HPDE6-E6E7 (cell line): ENCODE results near the gene ARHGAP36.

Experiments used
- DNase-seq: peaks from one replicate; pipeline ENCODE4 v3.0.0; 2011; ENCODE audit warnings: missing footprints; ENCODE audit errors: extremely low spot score

ARHGAP36 gene

GRCh38 chrX:131058136-131058868 is at the start of gene ARHGAP36:
Gene ARHGAP36, plus strand, starts transcription at chrX:131058346. Its CDS starts 23,320 bp downstream, at chrX:131081666.
- DNase-seq, result no peak

- no peak for DNase-seq
Measured at GRCh38 chrX:131010186-131010585, 48.0 kb upstream of the ARHGAP36 start.

- DNase-seq, result no peak
Measured at GRCh38 chrX:131025336-131025735, 32.8 kb upstream of the ARHGAP36 start.

GRCh38 chrX:131032354-131033230 is 25.6 kb upstream of the ARHGAP36 start:
- no peak for DNase-seq

GRCh38 chrX:131034063-131034462 is 24.1 kb upstream of the ARHGAP36 start:
- no peak for DNase-seq

GRCh38 chrX:131040781-131041180 is 17.4 kb upstream of the ARHGAP36 start:
- DNase-seq, result no peak

GRCh38 chrX:131041667-131042066 is 16.5 kb upstream of the ARHGAP36 start:
- DNase-seq, result no peak

- no peak for DNase-seq
Measured at GRCh38 chrX:131045726-131046125, 12.4 kb upstream of the ARHGAP36 start.

- no peak for DNase-seq
Measured at GRCh38 chrX:131046596-131046995, 11.6 kb upstream of the ARHGAP36 start.

- no peak for DNase-seq
Measured at GRCh38 chrX:131047180-131047579, 11.0 kb upstream of the ARHGAP36 start.

GRCh38 chrX:131053076-131053475 is 5.1 kb upstream of the ARHGAP36 start:
- DNase-seq, result no peak

- DNase-seq, result no peak
Measured at GRCh38 chrX:131054906-131055305, 3.2 kb upstream of the ARHGAP36 start.

GRCh38 chrX:131057706-131058105 is 440 bp upstream of the ARHGAP36 start:
- DNase-seq, result no peak

GRCh38 chrX:131059246-131059645 is 1.1 kb downstream of the ARHGAP36 start:
- DNase-seq, result no peak

- DNase-seq, result no peak
Measured at GRCh38 chrX:131060147-131060546, 2.0 kb downstream of the ARHGAP36 start.

- DNase-seq, result no peak
Measured at GRCh38 chrX:131061306-131061705, 3.2 kb downstream of the ARHGAP36 start.

GRCh38 chrX:131063613-131064012 is 5.5 kb downstream of the ARHGAP36 start:
- DNase-seq, result no peak

- DNase-seq, result no peak
Measured at GRCh38 chrX:131066237-131066636, 8.1 kb downstream of the ARHGAP36 start.

GRCh38 chrX:131067216-131067615 is 9.1 kb downstream of the ARHGAP36 start:
- no peak for DNase-seq

GRCh38 chrX:131067846-131068745 is 9.9 kb downstream of the ARHGAP36 start:
- no peak for DNase-seq

GRCh38 chrX:131068945-131069719 is 11.0 kb downstream of the ARHGAP36 start:
- no peak for DNase-seq
